Esophagus squamous epithelium (tissue), 4 donors: Measurements from ENCODE around the gene FOXL1.

Experiments used
- POLR2A ChIP-seq, 4 donors: fragments of 450-650 bp; IDR thresholded peaks; one replicate each; pipeline ENCODE4 v1.6.1; 2017; ENCODE audit warnings: antibody characterized with exemption in 4 of 4, mild to moderate bottlenecking in 4 of 4, moderate library complexity in 3 of 4
- TF ChIP-seq, protein P1 (sequence below), 6 experiments: fragments of 450-650 bp in 4 of 6; fragments of 200-600 bp in 2 of 6; sonication (generic) in 2 of 6; IDR thresholded peaks; one replicate each; pipeline ENCODE4 v1.5.1; 2016 to 2019; ENCODE audit warnings: antibody characterized with exemption in 6 of 6, mild to moderate bottlenecking in 4 of 6, moderate library complexity in 4 of 6

DNA sequence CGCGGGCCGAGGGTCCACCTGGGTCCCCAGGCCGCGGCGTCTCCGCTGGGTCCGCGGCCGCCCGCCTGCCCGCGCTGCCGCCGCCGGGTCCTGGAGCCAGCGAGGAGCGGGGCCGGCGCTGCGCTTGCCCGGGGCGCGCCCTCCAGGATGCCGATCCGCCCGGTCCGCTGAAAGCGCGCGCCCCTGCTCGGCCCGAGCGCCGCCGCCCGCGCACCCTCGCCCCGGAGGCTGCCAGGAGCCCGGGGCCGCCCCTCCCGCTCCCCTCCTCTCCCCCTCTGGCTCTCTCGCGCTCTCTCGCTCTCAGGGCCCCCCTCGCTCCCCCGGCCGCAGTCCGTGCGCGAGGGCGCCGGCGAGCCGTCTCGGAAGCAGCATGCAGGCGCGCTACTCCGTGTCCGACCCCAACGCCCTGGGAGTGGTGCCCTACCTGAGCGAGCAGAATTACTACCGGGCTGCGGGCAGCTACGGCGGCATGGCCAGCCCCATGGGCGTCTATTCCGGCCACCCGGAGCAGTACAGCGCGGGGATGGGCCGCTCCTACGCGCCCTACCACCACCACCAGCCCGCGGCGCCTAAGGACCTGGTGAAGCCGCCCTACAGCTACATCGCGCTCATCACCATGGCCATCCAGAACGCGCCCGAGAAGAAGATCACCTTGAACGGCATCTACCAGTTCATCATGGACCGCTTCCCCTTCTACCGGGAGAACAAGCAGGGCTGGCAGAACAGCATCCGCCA is 11.2 kb upstream of the FOXL1 start:
- TF ChIP-seq, protein P1, sequence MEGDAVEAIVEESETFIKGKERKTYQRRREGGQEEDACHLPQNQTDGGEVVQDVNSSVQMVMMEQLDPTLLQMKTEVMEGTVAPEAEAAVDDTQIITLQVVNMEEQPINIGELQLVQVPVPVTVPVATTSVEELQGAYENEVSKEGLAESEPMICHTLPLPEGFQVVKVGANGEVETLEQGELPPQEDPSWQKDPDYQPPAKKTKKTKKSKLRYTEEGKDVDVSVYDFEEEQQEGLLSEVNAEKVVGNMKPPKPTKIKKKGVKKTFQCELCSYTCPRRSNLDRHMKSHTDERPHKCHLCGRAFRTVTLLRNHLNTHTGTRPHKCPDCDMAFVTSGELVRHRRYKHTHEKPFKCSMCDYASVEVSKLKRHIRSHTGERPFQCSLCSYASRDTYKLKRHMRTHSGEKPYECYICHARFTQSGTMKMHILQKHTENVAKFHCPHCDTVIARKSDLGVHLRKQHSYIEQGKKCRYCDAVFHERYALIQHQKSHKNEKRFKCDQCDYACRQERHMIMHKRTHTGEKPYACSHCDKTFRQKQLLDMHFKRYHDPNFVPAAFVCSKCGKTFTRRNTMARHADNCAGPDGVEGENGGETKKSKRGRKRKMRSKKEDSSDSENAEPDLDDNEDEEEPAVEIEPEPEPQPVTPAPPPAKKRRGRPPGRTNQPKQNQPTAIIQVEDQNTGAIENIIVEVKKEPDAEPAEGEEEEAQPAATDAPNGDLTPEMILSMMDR (IDR thresholded peaks at IDR 0.05) = no peak
- no peak for TF ChIP-seq POLR2A (IDR thresholded peaks at IDR 0.05)
